ENCODE data around the gene ELP4. TPM values are rescaled to one million over a fixed set of nuclear protein-coding genes. Genes with fewer than 3 reads are reported as not detected.

Gene ELP4
- total and polyA plus RNA-seq, 2 experiments from 2014 or later: 28.2 to 38.3 TPM

DNA sequence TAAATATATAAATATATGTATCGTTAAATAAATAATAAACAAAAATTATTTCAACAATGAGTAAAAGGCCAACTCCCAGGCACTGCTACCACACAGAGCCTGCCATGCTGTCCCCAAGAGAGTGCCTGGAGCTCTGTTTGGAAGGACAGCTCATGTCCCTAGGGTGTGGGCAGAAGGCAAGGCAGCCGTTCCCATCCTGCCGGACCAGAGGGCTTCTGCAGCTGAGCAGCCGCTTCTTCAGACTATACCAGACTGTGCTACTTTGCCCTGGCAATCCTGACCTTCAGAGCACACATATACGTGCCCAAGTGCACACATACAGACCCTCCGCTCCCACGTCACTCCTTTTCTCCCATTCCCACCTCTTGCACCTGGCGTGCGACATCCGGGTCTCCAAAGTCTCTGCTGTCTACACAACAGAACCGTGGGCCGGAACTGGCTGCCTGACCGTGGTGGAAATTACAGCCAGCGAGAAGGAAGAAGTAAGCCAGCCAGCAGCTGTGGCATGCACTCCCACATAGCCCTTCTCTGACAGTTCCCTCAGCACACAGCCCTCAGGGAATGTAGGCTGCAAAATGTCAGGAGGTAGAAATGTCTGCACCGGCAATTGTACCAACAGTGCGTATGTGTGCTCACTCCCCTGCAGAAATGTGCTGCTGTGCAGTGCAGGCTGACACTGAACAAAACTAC lies 277.6 kb downstream of the ELP4 start (continued):
- TF ChIP-seq REST (IDR thresholded peaks at IDR 0.05; ENCODE audit: unreplicated experiment) (no peak), CREB1 (CRISPR knock-in tag; IDR thresholded peaks at IDR 0.05; ENCODE audit: low read depth) (no peak), NANOG (IDR thresholded peaks at IDR 0.05; ENCODE audit: borderline replicate concordance) (no peak), EZH2 (IDR thresholded peaks at IDR 0.05; ENCODE audit: low read depth, unreplicated experiment) (no peak), EZH2phosphoT487 (IDR thresholded peaks at IDR 0.05; ENCODE audit: unreplicated experiment) (no peak)

DNA sequence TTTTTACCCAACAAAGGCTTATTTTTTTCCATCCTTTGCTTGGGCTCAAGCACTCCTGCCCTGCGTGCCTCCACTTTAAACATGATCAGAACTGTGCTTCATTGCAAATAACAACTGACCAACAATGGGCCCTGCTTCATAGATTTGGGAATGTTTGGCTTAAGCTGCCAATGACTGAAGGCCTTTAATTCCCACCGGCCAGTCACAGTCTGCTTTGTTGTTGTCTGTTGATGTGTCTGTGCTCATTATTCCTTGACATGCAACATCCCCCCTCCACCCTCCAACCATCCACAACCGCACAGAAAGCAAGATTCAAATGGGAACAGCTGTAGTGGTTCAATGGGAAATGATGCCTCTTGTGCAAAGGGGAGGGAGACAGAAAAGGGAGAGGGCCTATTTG lies 278.5 kb downstream of the ELP4 start:
- Histone ChIP-seq H2AFZ (no peak overlapping the region), H3K36me3 (ENCODE audit: insufficient read depth) (no peaks in the 10 kb centered on the region), H3F3A (replicated peaks; ENCODE audit: low read depth) (no peaks in the 10 kb centered on the region), H3K4me2 (no peak overlapping the region), H3K79me2 (replicated peaks; ENCODE audit: insufficient read depth) (no peaks in the 10 kb centered on the region), H3K4me3 (no peak overlapping the region), H4K20me1 (replicated peaks; ENCODE audit: insufficient read depth) (no peaks in the 10 kb centered on the region), H3K4me1 (ENCODE audit: insufficient read depth) (no peaks in the 10 kb centered on the region), H3K9me2 (ENCODE audit: insufficient read depth) (peaks cover 3% of the 10 kb centered on the region; the same call in 1 of the 2 replicates), H3K27me3 (ENCODE audit: insufficient read depth) (no peaks in the 10 kb centered on the region), H3K27ac (ENCODE audit: low read depth) (no peak overlapping the region)
- Mint-ChIP-seq H3K27me3 (ENCODE audit: insufficient read depth, low read depth, poor library complexity) (no peaks in the 10 kb centered on the region), H3K36me3 (ENCODE audit: low read depth) (no peaks in the 10 kb centered on the region), H3K4me1 (peaks cover 2% of the 10 kb centered on the region; the same call in 2 of the 3 replicates), H3K4me3 (no peak overlapping the region), H3K27ac (no peak overlapping the region), H3K9me3 (no peaks in the 10 kb centered on the region)
- ATAC-seq: peak; percentile 52
- DNase-seq (ENCODE audit: low spot score): no peak
- TF ChIP-seq ZNF114 (CRISPR knock-in tag; IDR thresholded peaks at IDR 0.05): no peak

- Mint-ChIP-seq H3K4me1 (peaks cover 2% of the 10 kb centered on the region; the same call in 2 of the 3 replicates), H3K27me3 (ENCODE audit: insufficient read depth, low read depth, poor library complexity) (peaks cover 5% of the 10 kb centered on the region), H3K36me3 (ENCODE audit: low read depth) (no peaks in the 10 kb centered on the region), H3K4me3 (no peak overlapping the region), H3K9me3 (no peaks in the 10 kb centered on the region), H3K27ac (no peak overlapping the region)
- DNase-seq (ENCODE audit: low spot score): no peak
- H3K36me3 ChIP-seq (ENCODE audit: insufficient read depth): no peaks in the 10 kb centered on the region
- H3K4me2 ChIP-seq: no peak overlapping the region
- no peak for ATAC-seq
- H3K27me3 ChIP-seq (ENCODE audit: insufficient read depth): peaks cover 24% of the 10 kb centered on the region
- TF ChIP-seq POLR2AphosphoS5 (IDR thresholded peaks at IDR 0.05; ENCODE audit: low read depth): no peak
- no peak for TF ChIP-seq STAT1 (IDR thresholded peaks at IDR 0.05; ENCODE audit: unreplicated experiment)
- no peak for TF ChIP-seq CREB1 (CRISPR knock-in tag; IDR thresholded peaks at IDR 0.05; ENCODE audit: low read depth)
- TF ChIP-seq EZH2 (IDR thresholded peaks at IDR 0.05; ENCODE audit: low read depth, unreplicated experiment): no peak
- no peak for TF ChIP-seq ZNF114 (CRISPR knock-in tag; IDR thresholded peaks at IDR 0.05)
- H3K27ac ChIP-seq (ENCODE audit: low read depth): no peak overlapping the region
- H4K20me1 ChIP-seq (replicated peaks; ENCODE audit: insufficient read depth): no peaks in the 10 kb centered on the region
- H3F3A ChIP-seq (replicated peaks; ENCODE audit: low read depth): 0 out of 2 replicates have a peak, but pooled peaks cover 4% of the 10 kb centered on the region
- H3K9me2 ChIP-seq (ENCODE audit: insufficient read depth): peaks cover 3% of the 10 kb centered on the region; the same call in 1 of the 2 replicates
- H3K4me1 ChIP-seq (ENCODE audit: insufficient read depth): no peaks in the 10 kb centered on the region; the same call in 1 of the 2 replicates
- H3K4me3 ChIP-seq: no peak overlapping the region
- H2AFZ ChIP-seq: no peak overlapping the region
- H3K79me2 ChIP-seq (replicated peaks; ENCODE audit: insufficient read depth): no peaks in the 10 kb centered on the region
Observed at GRCh38 chr11:31790649-31791048, 281.1 kb downstream of the ELP4 start.
